Left renal pelvis (tissue), 4 donors: Measurements from ENCODE around the gene BMX. TPM values are rescaled to one million over a fixed set of nuclear protein-coding genes. Genes with fewer than 3 reads are reported as not detected.

Experiments
- DNase-seq, 4 donors: peaks; one replicate each; pipeline ENCODE4 v3.0.0-alpha.2; 2013; ENCODE audit warnings: low read depth in 4 of 4, low spot score in 3 of 4
- polyA plus RNA-seq, 4 donors: library from polyadenylated mRNA; unstranded; fragments of 120-200 nt; gene quantifications; one replicate each; pipeline ENCODE4 v1.2.1, GENCODE V29; 2013; ENCODE audit not compliant: insufficient read length in 4 of 4

Gene BMX
- polyA plus RNA-seq, 4 donors, result 0.27 to 0.75 (median 0.49) TPM

DNA sequence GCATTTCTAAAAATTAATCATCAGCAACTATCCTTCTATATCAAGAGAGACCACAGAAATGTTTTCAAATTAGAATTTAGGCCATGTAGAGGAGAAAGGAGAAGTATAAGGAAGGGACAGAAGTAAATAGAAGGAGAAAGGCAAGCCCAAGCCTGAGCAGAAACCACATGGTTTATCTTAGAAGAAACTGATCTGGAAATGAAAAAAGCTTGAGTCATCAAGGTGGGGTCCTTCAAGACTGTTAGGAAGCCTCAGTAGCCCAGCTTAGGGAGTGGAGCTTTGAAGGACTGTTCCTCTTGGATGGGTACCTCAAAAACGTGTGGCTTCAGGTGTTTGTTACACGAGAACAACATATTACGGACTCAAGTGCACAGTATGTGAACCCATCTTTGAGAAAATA, 4.5 kb downstream of the BMX start:
- DNase-seq, result no peak

DNA sequence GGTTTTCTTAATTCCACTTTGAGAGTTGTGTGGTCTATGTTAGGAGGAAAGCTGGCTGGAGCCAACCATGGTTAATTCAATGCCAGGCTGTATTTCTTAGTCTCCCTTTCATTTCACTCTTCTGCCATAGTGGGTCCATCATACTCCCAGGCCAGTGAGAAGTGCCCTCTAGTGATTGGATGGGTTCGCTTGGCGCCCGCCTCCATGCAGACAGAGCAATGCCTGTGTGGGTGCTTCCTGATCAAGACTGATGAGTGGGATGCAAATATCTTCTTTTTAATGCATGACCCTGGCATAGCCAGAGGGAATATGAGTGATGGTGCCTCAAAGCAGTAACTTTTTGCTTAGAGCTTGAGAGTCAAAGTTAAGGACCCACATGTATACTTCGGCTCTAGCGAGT, 6.4 kb downstream of the BMX start:
- DNase-seq, result no peak

DNA sequence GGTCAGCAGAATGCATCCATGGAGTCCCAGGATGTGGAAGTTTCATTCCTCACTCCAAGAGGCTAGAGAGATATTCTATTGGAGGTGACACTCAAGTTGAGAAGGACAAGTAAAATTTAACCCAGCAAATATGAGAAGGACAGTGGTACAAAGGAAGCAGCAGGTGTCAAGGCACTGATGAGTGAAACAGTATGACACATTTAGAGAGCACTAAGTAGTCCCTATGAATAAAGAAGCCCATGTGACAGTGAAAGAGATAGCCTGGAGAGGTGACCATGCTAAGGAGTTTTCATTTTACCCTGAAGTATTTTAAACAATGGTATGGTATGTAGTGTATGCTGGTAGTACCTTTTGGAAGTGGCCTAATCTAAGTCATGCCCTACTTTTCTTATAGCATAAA, 9.2 kb downstream of the BMX start:
- DNase-seq, result no peak

DNA sequence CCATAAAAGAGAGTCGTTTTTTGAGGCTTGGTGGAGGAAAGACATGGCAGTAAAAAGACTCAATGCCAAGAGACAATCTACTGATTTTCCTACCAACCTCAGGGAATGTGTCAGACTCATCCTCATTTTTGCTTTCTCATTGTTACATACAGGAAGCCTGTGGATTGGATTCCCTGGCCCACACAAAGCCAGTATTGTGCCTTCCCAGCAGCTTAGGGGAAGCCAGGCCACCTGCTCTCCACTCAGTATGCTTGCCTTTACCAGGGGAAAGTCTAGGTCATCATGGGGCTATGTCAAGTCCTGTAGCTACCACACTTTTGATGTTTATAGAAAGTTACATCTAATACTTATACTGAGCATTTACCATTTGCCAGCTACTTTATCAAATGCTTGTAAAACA, 11.0 kb downstream of the BMX start:
- DNase-seq, result no peak

DNA sequence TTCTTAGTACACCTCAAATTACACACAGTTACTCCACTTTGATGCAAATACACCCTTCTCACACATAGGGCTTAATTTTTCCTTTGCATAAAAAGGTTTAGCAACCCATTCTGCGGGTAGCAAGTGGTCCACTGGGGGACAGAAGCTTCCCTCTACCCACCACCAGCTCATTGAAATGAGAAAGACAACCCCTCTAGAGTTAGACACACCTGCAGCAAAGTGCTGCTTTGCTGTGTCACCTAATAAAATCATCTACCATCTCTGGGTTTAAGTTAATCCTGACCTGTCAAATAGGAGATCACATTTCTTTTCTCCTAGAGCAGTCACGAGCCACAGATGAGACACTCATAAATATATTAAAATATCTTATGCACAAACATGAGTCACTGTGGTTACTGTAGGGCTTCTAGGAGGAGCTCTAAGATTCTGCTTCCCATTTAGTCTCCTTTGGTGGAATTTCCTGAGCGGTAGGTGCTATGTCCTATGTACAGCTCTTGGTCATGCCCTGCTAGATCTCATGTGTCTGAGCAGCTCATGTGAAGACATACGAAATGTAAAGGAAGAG, 11.9 kb downstream of the BMX start:
- DNase-seq, result no peak

DNA sequence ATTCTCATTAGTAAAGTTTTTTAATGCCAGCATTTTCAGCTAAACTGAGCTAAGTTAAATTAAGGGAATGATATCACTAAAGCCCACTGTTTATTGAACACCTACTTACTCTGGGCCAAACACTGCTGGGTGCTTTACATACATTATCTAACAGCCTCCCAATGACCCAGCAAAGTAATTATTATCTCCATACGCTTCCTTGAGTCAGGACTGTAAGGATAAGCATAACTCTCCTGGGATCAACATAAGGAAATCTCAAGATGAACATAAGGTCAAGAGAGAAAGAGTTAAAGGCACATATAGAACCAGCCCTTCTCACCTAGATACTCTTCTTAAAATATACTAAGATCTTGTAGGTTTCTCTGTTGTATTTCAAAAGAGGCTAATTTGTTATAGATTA, 13.7 kb downstream of the BMX start:
- DNase-seq, result no peak

DNA sequence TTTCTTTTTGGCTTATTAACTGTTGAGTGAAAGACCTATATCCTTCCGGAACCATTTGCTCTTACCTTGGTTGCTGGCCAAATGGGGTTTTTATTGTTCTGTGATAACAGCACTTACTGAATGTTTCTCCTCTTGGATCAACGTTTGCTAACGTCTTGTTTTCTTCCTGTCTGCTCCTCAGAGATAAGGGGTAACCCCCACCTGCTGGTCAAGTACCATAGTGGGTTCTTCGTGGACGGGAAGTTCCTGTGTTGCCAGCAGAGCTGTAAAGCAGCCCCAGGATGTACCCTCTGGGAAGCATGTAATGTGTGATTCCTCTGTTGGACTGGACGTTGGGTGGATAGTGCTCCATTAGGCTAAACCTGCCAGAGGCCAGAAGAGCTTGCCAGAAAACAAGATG, 15.3 kb downstream of the BMX start:
- no peak for DNase-seq

DNA sequence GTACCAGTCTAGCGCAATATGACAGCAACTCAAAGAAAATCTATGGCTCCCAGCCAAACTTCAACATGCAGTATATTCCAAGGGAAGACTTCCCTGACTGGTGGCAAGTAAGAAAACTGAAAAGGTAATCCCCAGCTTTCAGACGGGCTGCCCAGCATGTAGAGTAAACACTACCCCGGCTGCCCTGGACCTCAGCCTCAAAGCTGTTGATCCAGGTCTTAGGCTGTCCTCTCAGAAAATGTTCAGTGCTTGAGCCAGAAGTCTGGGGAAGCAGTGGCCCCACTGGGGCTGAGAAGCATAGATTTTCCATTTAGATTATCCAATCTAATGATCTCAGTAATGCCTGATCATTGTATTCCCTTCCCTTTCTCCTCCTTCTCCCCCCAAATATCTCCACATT, 21.9 kb downstream of the BMX start:
- no peak for DNase-seq

DNA sequence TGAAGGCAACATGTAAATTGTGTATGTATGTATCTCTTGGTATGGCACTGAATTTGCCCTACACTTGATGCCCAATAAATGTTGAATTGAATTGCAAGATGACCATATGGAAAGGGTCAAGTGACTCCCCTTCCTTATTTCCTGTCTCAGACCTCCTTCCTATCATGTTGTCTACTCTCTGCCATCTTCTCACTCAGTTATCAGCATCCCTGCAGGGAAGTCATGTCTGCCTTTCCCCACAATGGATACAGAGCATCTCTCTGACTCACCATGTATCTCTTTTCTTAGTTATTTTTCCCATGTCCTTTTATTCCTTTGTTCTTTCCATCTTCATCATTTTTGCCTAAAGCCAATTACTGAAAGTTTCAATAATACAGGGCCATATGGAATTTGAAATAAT, 22.5 kb downstream of the BMX start:
- no peak for DNase-seq

DNA sequence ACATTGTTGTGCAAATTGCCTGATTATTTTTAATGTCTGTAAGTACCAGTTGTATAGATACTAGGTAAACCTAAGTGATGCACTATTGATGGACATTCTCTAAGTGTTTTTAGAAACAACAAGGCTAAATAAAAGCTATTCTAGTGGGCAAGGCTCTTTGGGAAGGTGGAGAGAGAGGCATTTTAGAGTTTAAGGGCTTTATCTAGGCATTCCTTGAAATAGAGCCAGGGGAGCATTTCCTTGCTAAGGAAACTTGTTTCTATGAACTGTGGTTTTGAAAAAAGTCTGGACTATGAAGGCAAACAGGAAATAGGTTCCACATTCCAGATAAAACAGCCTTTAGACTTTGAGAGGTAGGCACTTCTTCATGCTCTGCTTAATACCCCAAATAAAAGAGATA, 23.8 kb downstream of the BMX start:
- DNase-seq, result no peak

DNA sequence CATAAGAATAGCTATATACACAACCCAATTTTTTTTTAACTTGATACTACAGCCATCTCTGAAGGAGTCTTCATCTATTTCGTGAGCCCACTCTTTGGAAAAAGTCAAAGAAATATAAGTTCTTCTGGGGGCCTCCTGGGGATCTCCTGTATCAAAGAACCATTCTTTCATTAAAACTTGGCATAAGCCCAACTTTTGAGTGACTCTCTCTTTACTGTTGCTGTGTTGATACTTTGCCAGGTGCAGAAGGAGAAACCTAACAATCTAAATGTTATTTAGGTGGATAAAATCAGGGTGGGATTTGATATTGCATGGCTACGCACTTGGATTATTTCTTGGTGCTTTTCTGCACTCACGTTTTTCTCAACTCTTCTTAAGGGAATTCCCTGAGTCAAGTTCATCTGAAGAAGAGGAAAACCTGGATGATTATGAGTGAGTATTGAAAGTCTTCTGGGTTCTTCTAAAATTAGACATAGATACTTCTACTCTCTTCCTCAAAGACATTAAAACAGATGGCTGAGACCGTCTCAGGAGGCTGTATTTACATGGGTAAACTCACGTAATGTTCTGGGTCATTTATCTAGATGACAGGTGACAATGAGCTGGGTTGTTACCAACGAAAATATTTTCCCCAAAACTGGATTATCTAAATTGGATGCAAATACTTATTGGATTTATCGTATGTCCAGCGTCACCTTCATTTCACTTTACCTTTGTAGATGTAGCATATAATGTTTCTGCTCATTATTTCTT, 25.2 kb downstream of the BMX start:
- DNase-seq, result no peak

DNA sequence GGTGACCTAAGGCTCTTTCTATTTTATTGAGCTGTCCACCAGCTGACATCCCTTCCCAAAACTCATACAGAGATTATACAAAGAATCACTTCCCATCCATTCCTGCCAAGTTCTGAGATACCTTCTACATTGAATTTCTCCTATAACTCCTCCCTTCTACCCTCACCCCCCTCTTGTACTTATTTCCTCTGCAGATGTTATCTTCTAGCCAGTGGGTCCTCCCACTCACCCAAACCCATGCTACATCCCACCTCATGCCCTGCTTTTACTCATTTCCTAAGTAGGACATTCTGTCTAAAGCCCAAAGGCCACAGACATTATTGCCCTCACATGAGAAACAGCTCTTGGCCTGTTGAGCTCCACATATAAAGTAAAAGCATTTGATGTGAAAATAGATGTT, 28.6 kb downstream of the BMX start:
- no peak for DNase-seq

DNA sequence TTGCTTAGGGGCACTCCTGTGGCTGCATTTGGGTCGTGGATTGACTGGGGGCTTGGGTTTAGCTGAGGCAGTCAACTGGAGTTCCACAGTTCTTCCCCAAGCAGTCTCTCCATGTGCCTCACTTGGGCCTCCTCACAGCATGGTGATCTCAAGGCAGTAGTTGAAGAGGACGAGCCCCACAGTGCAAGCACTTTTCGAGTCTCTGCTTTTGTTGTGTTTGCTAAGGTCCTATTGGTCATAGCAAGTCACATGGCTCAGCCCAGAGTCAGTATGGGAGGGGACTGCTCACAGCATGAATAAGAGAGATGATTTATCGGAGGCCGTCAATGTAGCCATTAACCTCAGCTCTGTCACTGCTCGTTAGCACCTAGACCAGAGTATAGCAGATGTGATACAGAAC, 29.7 kb downstream of the BMX start:
- no peak for DNase-seq

DNA sequence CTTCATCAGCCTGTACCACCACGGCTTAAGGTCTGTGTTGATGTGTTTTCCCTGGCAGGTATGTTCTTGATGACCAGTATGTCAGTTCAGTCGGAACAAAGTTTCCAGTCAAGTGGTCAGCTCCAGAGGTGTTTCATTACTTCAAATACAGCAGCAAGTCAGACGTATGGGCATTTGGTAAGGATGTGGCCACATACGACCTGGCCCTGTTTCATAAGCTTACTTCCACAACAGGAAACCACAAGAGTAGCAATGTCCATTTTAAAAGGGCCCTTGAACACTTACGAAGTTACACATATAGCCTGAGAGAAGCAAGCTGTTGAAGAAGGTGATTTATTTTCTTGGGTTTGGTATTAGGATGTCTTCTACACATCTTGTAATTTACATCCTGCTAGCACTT, 46.1 kb downstream of the BMX start:
- DNase-seq, result no peak

DNA sequence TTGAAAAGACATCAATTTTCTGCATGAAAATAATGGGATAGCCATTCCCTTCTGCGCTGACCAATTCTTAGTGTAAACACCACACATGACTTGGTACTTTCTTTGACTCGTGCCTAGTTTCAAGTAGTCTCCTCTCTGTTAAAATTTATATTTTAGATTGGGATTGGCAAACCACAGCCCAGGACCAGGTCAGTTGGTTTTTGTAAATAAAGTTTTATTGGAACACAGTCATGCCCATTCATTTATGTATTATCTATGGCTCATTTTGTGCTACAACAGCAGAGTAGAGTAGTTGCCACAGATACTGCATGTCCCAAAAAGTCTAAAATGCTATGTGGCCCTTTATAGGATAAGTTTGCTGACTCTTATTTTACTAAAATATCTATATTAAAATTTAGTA, 46.7 kb downstream of the BMX start:
- DNase-seq, result no peak

DNA sequence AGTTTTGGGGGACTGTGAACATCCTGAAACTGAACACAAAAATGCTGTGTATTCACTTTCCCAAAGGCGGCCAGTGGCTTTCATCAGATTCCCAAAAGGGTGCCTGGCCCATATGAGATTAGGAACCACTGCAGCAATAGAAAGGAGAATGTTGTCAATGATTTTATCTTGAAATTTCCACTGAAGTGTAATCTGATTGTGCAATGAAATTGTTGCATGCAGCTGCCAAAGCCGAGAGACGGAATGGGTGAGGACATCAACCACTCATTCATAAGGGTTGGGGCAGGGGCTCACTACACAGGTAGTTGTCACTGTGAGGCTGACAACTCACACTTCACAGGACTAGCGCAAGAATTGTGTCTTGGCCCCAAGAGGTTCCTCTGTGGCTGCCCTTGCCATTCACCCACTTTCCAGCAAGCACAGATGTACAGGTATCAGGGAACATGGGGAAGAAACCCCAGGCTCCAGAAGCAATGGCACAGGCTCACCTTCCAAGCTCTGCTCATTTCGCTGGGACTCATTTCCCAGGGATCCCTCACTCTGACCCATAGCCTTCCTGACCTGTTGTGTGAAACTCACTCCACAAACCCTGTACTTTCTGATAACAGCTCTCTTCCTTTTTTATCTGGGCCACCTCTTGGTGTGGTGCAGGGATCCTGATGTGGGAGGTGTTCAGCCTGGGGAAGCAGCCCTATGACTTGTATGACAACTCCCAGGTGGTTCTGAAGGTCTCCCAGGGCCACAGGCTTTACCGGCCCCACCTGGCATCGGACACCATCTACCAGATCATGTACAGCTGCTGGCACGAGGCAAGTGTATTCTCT, 48.8 kb downstream of the BMX start:
- DNase-seq, result no peak

DNA sequence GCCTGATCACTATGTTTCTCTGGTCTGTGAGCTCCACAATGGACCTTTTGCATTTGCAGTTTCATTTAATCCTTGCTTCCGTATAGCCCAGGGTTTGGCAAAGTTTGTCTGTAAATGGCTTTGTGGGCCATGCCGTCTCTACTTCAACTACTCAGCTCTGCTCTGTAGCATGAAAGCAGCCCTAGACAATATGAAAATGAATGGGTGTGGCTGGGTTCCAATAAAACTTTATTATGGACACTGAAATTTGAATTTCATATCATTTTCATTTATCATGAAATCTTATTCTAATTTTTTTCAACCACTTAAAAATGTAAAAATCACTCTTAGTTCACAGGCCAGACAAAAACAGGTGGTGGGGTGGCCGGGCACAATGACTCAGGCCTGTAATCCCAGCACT, 58.6 kb downstream of the BMX start:
- DNase-seq, result no peak

DNA sequence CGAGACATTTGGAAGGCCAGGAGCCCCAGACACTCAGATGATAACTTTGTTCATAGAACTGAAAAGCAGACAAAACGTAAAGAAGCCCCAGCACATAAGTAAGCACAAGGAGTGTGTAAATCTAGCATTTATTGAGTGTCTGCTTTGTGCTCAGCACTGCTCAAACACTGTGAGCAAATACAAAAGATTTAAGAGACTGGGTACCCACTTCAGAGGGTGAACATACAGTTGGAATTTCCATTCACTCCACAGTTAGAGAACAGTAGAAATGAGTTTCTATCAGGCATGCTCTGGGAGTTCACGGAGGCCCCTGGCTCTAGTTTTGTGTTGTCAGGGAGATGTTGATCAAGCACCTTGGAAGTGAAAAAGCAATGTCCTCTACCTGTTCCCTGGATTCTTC, 60.3 kb downstream of the BMX start:
- DNase-seq, result no peak

DNA sequence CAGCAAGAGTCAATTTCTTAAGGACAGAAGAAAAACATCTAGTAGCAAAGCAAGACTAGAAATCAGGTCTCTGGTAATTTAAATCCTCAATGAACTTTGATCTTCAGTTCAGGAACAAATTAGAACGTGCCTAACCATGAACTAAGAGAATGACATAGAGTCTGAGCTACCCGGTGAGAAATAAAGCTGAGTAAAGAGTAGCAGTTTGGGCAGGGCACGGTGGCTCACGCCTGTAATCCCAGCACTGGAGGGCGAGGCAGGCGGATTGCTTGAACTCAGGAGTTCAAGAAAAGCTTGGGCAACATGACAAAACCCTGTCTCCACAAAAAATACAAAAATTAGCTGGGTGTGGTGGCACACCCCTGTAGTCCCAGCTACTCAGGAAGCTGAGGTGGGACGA, 62.4 kb downstream of the BMX start:
- DNase-seq, result no peak

DNA sequence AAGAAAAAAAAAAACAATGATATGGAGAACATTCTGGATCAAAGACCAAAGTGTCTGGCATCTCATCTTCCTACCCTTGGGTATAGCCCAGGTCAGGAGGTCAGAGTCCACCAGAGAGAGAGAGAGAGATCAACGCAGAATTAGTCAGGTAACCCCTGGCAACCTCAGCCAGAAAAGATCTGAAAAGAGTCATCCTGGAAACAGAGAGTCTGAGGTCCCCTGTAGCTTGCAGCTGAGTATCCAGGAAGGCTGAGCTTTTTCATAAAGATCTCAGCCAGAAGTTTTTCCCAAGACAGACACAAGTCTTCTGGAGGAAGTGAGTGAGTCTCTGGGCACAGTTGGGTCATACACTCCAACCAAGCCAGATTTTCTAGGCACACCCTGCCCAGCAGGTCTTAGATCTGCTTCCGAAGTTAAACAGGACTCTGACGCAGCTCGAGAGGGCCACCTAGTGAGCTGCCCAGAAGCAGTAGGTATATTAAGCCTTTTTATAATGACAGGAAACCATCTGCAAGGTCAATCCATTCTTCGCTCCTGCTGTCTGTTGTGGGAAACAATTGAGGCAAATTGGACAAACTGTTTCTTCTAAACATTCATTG, 64.5 kb downstream of the BMX start:
- peak in 3 of 4 donors; percentile 7 to 15 (median 8) for DNase-seq

DNA sequence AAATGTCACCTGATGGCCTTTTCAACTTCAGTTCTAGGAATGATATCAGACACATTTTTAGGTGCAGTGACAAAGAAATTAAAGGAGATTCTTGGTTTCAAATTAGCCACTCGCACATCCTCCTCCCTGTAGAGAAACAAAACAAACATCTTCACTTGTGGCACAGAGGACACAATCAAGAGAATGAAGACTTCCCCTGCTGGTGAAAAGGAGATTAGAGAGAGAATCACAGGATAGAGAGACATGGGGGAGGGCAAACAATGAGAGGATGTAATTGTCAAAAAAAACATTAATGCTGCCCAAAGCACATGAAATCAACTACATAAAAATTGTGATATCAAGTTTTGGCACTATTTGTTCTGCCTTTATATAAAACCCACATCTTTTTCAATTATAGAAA, 65.6 kb downstream of the BMX start:
- no peak for DNase-seq

DNA sequence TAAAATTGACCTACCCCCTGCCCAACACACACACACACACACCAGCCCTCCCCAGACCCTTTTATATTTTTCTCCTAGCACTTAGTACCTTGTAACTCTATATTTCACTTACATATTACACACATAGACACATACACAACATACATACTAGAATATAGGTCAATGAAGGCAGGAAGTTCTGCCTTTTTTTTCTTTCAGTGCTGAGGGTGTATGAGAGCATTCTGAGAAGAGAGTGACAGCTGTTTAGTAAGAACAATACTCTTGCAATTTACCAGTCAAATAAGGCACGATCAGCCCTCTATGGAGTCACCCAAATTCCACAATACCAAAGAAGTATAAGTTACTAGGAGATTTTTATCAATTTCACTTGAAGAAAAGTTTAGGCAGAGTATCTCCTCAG, 66.7 kb downstream of the BMX start:
- no peak for DNase-seq
